Measurements from ENCODE around the gene SIN3B.

DNA sequence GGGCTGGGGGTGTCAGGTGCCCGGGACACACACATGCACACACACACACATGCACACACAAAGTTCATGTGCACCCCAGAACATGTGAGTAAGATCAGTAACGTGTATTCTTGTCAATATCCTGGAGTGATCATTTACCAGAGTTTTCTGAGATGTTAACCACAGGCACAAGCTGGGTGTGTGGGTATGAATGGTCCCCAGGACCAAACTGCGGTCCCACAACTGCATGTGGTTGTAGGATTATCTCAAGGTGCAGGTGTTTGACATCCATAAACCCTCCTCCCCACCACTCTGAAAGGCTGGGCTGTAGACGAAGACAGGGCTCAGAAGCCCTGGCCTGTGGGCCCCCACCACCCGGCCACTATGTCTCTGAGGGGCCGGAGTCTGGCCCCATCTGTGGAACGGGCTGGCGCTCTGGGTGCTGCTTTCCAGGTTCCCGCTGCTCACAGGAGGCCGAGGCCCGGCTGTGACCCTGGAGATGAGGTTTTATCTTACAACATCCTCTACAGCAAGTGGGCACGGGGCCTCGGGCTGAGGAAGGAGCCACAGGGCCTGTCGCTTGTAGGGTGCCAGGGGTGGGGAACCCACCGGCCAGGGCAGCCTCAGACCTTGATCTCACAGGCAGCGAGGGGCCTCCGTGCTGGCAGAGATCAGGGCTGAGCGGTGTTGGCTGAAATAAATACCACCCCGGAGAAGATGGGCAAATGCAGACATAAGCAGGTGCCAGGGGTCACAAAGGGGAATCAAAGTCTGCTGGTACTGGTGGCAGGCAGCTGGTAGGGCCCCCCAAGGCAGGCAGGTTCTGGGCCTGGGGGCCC is 63.9 kb downstream of the SIN3B start:
- no peak for TF ChIP-seq CTCF (IDR thresholded peaks at IDR 0.05; ENCODE audit: poor library complexity, severe bottlenecking)
- TF ChIP-seq EP300 (conservative IDR thresholded peaks at IDR 0.05; ENCODE audit: poor library complexity, severe bottlenecking): no peak
- no peak for TF ChIP-seq TAF1 (IDR thresholded peaks at IDR 0.05; ENCODE audit: low read depth)
- no peak for TF ChIP-seq SMC3 (conservative IDR thresholded peaks at IDR 0.05; ENCODE audit: poor library complexity)
- TF ChIP-seq POLR2AphosphoS5 (IDR thresholded peaks at IDR 0.05): no peak
